GM23338 (cell line): Measurements from ENCODE around the gene ATPAF1. TPM values are rescaled to one million over a fixed set of nuclear protein-coding genes. Genes with fewer than 3 reads are reported as not detected.
A peak's percentile ranks its signal among the peaks of the same experiment; 100 is the strongest.

Source experiments
- ATAC-seq: fragments of 200-7000 bp; cut with Tn5 transposase; 3 replicates; pipeline ENCODE4 v1.9.1; 2020
- DNase-seq: peaks from one replicate; pipeline ENCODE4 v3.0.0-alpha.2; 2015; ENCODE audit warnings: low spot score
- H2AFZ ChIP-seq: fragments of 200-600 bp; sonication (generic); 2 replicates; pipeline ENCODE4 v1.8.0; 2016; ENCODE audit warnings: antibody characterized with exemption, mild to moderate bottlenecking, moderate library complexity
- H3F3A ChIP-seq: fragments of 200-600 bp; sonication (generic); replicated peaks from 2 replicates; pipeline ENCODE4 v1.8.0; 2017; ENCODE audit warnings: antibody characterized with exemption, mixed run types, low read depth
- H3K27ac ChIP-seq: fragments of 200-600 bp; sonication (generic); 2 replicates; pipeline ENCODE4 v1.6.1; 2016; ENCODE audit warnings: low read depth
- H3K27me3 ChIP-seq: fragments of 200-600 bp; sonication (generic); 2 replicates; pipeline ENCODE4 v1.8.0; 2016; ENCODE audit warnings: mild to moderate bottlenecking, mixed run types, moderate library complexity; ENCODE audit not compliant: insufficient read depth
- H3K36me3 ChIP-seq: fragments of 200-600 bp; sonication (generic); 2 replicates; pipeline ENCODE4 v1.8.0; 2016; ENCODE audit warnings: mild to moderate bottlenecking; ENCODE audit not compliant: insufficient read depth
- H3K4me1 ChIP-seq: fragments of 200-600 bp; sonication (generic); 2 replicates; pipeline ENCODE4 v1.8.0; 2016; ENCODE audit warnings: mild to moderate bottlenecking, moderate library complexity; ENCODE audit not compliant: insufficient read depth
- H3K4me2 ChIP-seq: fragments of 200-600 bp; sonication (generic); 2 replicates; pipeline ENCODE4 v1.7.1; 2017; ENCODE audit warnings: mixed run types
- H3K4me3 ChIP-seq: fragments of 200-600 bp; sonication (generic); 2 replicates; pipeline ENCODE4 v1.6.1; 2016; ENCODE audit warnings: mixed run types
- H3K79me2 ChIP-seq: fragments of 200-600 bp; sonication (generic); replicated peaks from 2 replicates; pipeline ENCODE4 v1.8.0; 2017; ENCODE audit warnings: mild to moderate bottlenecking; ENCODE audit not compliant: insufficient read depth
- H3K9me2 ChIP-seq: fragments of 200-600 bp; sonication (generic); 2 replicates; pipeline ENCODE4 v1.8.0; 2017; ENCODE audit not compliant: insufficient read depth
- H4K20me1 ChIP-seq: fragments of 200-600 bp; sonication (generic); replicated peaks from 2 replicates; pipeline ENCODE4 v1.8.0; 2017; ENCODE audit warnings: mild to moderate bottlenecking; ENCODE audit not compliant: insufficient read depth
- H3K27ac Mint-ChIP-seq: 2 replicates; pipeline ENCODE4 v1.8.0; 2020; ENCODE audit warnings: inconsistent platforms, mild to moderate bottlenecking, moderate library complexity, mixed read lengths
- H3K27me3 Mint-ChIP-seq: 3 replicates; pipeline ENCODE4 v1.8.0; 2022; ENCODE audit warnings: low read depth, mild to moderate bottlenecking, moderate library complexity, mixed read lengths, inconsistent platforms; ENCODE audit not compliant: insufficient read depth, poor library complexity
- H3K36me3 Mint-ChIP-seq: 3 replicates; pipeline ENCODE4 v1.8.0; 2021; ENCODE audit warnings: low read depth, mild to moderate bottlenecking, inconsistent platforms, moderate library complexity, mixed read lengths
- H3K4me1 Mint-ChIP-seq: 3 replicates; pipeline ENCODE4 v1.8.0; 2020; ENCODE audit warnings: mild to moderate bottlenecking, inconsistent platforms, mixed read lengths
- H3K4me3 Mint-ChIP-seq: 3 replicates; pipeline ENCODE4 v1.8.0; 2021; ENCODE audit warnings: moderate library complexity, mild to moderate bottlenecking, inconsistent platforms, mixed read lengths
- H3K9me3 Mint-ChIP-seq: 3 replicates; pipeline ENCODE4 v1.8.0; 2020; ENCODE audit warnings: moderate library complexity, mild to moderate bottlenecking, inconsistent platforms, mixed read lengths
- JUNB ChIP-seq: IDR thresholded peaks from one replicate; pipeline ENCODE4 v1.6.1; 2016; ENCODE audit warnings: antibody characterized with exemption; ENCODE audit not compliant: unreplicated experiment
- polyA plus RNA-seq: library from polyadenylated mRNA; unstranded; fragments of >200 nt; fragmentation: Nextera tagmentation; extraction: Ambion mirVana; gene quantifications from 2 replicates; pipeline ENCODE4 v1.2.1, GENCODE V29; 2016
- total RNA-seq: library from RNA; depleted of rRNA; stranded (reverse); fragments of >200 nt; shearing (Covaris generic); gene quantifications from 2 replicates; pipeline ENCODE4 v1.2.3, GENCODE V29; 2014
- TF ChIP-seq, protein P1 (sequence below): IDR thresholded peaks from one replicate; pipeline ENCODE4 v1.6.1; 2018; ENCODE audit warnings: antibody characterized with exemption; ENCODE audit not compliant: unreplicated experiment
- TF ChIP-seq, protein P2 (sequence below): fragments of 250-450 bp; sonication (Bioruptor Pico); IDR thresholded peaks from 2 replicates; pipeline ENCODE4 v1.5.0; 2020; ENCODE audit warnings: mild to moderate bottlenecking, moderate library complexity

The ATPAF1 gene
- total and polyA plus RNA-seq, 2 experiments from 2014 or later: 41.2 to 67.6 TPM

DNA sequence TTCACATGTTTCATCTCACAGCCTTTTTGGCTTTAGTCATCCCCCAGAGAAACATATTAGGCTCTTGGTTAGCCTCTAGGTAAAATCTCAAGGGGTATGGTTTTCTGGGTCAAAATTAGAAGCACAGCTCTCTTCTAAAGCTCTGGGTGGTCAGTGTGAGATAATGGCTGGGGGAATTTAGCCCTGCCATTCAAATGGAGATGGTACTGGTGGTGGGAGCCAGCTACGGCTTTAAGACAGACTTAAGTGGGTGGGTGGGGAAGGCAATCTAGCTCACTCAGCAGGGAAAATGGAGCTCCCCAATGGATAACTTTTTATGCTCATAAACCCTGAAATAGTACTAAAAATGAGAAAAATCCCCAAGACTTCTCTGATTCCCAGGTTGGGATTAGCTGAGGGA, 9.2 kb upstream of the ATPAF1 start:
- Mint-ChIP-seq H3K4me3 (no peak overlapping the region; the same call in 2 of the 3 replicates), H3K27me3 (peaks cover 5% of the 10 kb centered on the region), H3K9me3 (no peaks in the 10 kb centered on the region), H3K36me3 (peaks cover 38% of the 10 kb centered on the region), H3K4me1 (peaks cover 32% of the 10 kb centered on the region), H3K27ac (peak overlapping the region; percentile 54; the same call in 1 of the 2 replicates)
- Histone ChIP-seq H2AFZ (no peak overlapping the region), H4K20me1 (no peaks in the 10 kb centered on the region), H3F3A (no peaks in the 10 kb centered on the region), H3K4me3 (no peak overlapping the region), H3K36me3 (peaks cover 11% of the 10 kb centered on the region), H3K4me2 (peak overlapping the region; percentile 53), H3K27ac (0 out of 2 replicates have a peak overlapping the region, but pooled peaks have one; percentile 43), H3K9me2 (no peaks in the 10 kb centered on the region), H3K4me1 (peaks cover 23% of the 10 kb centered on the region), H3K27me3 (no peaks in the 10 kb centered on the region), H3K79me2 (no peaks in the 10 kb centered on the region)
- ATAC-seq: peak; percentile 90
- peak; percentile 43 for DNase-seq
- TF ChIP-seq, protein P1, sequence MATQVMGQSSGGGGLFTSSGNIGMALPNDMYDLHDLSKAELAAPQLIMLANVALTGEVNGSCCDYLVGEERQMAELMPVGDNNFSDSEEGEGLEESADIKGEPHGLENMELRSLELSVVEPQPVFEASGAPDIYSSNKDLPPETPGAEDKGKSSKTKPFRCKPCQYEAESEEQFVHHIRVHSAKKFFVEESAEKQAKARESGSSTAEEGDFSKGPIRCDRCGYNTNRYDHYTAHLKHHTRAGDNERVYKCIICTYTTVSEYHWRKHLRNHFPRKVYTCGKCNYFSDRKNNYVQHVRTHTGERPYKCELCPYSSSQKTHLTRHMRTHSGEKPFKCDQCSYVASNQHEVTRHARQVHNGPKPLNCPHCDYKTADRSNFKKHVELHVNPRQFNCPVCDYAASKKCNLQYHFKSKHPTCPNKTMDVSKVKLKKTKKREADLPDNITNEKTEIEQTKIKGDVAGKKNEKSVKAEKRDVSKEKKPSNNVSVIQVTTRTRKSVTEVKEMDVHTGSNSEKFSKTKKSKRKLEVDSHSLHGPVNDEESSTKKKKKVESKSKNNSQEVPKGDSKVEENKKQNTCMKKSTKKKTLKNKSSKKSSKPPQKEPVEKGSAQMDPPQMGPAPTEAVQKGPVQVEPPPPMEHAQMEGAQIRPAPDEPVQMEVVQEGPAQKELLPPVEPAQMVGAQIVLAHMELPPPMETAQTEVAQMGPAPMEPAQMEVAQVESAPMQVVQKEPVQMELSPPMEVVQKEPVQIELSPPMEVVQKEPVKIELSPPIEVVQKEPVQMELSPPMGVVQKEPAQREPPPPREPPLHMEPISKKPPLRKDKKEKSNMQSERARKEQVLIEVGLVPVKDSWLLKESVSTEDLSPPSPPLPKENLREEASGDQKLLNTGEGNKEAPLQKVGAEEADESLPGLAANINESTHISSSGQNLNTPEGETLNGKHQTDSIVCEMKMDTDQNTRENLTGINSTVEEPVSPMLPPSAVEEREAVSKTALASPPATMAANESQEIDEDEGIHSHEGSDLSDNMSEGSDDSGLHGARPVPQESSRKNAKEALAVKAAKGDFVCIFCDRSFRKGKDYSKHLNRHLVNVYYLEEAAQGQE: no peak
- TF ChIP-seq, protein P2, sequence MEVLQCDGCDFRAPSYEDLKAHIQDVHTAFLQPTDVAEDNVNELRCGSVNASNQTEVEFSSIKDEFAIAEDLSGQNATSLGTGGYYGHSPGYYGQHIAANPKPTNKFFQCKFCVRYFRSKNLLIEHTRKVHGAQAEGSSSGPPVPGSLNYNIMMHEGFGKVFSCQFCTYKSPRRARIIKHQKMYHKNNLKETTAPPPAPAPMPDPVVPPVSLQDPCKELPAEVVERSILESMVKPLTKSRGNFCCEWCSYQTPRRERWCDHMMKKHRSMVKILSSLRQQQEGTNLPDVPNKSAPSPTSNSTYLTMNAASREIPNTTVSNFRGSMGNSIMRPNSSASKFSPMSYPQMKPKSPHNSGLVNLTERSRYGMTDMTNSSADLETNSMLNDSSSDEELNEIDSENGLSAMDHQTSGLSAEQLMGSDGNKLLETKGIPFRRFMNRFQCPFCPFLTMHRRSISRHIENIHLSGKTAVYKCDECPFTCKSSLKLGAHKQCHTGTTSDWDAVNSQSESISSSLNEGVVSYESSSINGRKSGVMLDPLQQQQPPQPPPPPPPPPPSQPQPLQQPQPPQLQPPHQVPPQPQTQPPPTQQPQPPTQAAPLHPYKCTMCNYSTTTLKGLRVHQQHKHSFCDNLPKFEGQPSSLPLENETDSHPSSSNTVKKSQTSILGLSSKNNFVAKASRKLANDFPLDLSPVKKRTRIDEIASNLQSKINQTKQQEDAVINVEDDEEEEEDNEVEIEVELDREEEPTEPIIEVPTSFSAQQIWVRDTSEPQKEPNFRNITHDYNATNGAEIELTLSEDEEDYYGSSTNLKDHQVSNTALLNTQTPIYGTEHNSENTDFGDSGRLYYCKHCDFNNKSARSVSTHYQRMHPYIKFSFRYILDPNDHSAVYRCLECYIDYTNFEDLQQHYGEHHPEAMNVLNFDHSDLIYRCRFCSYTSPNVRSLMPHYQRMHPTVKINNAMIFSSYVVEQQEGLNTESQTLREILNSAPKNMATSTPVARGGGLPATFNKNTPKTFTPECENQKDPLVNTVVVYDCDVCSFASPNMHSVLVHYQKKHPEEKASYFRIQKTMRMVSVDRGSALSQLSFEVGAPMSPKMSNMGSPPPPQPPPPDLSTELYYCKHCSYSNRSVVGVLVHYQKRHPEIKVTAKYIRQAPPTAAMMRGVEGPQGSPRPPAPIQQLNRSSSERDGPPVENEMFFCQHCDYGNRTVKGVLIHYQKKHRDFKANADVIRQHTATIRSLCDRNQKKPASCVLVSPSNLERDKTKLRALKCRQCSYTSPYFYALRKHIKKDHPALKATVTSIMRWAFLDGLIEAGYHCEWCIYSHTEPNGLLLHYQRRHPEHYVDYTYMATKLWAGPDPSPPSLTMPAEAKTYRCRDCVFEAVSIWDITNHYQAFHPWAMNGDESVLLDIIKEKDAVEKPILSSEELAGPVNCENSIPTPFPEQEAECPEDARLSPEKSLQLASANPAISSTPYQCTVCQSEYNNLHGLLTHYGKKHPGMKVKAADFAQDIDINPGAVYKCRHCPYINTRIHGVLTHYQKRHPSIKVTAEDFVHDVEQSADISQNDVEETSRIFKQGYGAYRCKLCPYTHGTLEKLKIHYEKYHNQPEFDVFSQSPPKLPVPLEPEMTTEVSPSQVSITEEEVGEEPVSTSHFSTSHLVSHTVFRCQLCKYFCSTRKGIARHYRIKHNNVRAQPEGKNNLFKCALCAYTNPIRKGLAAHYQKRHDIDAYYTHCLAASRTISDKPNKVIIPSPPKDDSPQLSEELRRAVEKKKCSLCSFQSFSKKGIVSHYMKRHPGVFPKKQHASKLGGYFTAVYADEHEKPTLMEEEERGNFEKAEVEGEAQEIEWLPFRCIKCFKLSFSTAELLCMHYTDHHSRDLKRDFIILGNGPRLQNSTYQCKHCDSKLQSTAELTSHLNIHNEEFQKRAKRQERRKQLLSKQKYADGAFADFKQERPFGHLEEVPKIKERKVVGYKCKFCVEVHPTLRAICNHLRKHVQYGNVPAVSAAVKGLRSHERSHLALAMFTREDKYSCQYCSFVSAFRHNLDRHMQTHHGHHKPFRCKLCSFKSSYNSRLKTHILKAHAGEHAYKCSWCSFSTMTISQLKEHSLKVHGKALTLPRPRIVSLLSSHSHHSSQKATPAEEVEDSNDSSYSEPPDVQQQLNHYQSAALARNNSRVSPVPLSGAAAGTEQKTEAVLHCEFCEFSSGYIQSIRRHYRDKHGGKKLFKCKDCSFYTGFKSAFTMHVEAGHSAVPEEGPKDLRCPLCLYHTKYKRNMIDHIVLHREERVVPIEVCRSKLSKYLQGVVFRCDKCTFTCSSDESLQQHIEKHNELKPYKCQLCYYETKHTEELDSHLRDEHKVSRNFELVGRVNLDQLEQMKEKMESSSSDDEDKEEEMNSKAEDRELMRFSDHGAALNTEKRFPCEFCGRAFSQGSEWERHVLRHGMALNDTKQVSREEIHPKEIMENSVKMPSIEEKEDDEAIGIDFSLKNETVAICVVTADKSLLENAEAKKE (CRISPR knock-in tag): no peak
- no peak for TF ChIP-seq JUNB
